NCI-H524 (cell line): ENCODE measurements around the gene GPRC5D.

Experiments used
- DNase-seq, 2 experiments: peaks; one replicate each; lab custom pipeline; 2025; lab: John Stamatoyannopoulos, UW

GPRC5D gene

DNA sequence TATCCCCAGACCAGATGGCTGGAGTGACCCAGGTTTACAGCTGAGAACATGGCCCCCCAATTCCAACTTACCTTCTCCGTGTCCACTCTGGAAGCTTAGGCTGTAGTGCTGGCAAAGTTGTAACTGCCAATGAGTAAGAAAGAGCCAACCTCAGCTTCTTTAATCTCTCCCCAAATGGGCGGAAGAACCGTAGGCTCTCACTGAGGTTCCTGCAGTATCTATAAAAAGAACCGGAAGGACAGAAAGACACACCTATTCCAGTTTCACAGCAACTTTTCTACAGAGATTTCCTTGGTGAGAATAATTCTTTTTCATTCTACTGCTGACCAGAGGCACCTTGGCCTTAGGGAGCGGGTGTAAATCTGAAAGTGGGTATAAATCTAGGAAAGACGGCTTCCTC is at the start of gene GPRC5D:
Gene GPRC5D (minus strand): TSS at position 135 of the 400 bp plus-strand sequence. CDS start 1,786 bp downstream, outside the sequence.
- no peak for DNase-seq

DNA sequence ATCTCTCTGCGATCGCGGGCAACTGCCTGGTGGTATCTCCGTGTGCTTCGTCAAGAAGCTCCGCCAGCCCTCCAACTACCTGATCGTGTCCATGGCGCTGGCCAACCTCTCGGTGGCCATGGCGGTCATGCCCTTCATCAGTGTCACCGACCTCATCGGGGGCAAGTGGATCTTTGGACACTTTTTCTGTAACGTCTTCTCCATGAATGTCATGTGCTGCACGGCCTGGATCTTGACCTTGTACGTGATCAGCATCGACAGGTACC is 49.7 kb upstream of the GPRC5D start:
- DNase-seq: no peak

DNA sequence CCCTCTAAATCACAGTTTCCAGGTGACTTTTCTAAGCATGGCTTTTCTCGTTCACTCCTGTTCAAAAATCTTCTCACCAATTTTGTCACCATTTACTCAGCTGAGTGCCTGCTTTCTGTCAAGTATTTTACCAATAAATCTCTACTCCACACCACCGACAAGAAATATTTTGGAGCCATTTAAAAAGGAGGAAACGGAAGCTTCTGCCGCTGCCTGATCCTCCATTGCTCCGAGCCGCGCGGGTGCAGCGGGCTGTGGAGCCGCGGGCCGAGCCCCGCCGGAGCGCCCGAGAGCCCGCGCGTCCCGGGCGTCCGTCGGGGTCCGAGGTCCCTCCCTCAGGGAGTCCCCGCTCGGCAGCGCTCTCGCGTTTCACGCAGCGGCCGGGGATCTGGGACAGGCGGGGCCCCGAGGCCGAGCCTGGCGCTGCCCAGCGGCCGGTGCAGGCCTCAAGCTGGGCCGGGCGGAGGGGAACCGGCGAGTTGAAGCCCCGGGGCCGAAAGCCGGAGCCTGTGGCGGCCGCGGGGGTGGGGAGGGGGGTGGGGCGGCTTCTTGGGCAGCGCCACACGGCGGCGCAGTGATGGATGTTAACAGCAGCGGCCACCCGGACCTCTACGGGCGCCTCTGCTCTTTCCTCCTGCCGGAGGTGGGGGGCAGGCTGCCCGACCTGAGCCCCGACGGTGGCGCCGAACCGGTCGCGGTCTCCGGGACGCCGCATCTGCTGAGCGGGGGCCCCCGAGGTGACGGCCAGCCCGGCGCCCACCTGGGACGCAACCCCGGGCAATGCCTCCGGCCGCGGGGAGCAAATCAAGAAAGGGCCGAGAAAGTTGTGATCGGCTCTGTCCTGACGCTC is 49.2 kb upstream of the GPRC5D start:
- peak; percentile 46 to 69 for DNase-seq

DNA sequence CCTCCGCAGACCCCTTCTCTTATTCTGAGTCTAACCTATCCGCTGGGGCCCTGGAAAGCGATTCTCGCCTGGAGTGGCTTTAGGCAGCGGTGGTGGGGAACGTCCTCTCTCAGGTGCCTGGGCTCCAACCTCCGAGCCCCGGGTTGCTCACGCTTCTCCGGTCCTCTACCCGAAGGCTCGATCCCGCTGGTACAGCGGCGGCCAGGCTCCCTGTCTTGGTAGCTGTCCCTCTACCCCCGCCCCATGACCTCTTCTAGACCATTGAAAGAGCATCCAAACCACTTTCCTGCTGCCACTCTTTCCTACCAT is 48.6 kb upstream of the GPRC5D start:
- DNase-seq: peak; percentile 66 to 68

DNA sequence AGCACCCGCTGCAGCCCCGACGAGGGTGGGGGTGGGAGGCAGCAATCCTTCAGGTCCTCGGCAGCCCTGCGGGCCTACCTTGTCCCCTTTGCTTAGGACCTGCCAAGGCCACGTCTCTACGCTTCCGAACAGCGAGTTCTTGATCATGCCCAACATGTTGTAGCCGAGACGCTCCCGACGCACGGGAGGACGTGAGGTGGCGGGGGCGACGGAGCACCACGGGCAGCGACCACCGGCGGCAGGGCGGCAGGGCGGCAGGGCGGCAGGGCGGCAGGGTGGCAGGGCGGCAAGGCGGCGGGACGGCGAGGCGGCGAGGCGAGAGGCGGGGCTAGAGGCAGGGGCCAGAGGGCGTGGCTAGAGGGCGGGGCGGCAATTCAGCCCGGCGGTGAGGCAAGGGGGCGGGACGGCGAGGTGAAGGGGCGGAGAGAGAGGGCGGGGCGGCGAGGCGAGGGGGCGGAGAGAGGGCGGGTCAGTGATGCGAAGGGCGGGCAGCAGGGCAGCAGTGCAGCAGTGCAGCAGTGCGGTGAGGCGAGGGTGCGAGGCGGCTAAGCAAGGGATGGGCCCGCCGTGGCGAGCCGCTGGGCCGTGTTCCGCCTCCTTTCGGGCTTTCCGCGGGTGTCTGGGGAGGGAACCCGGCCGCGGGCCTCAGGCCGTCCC is 48.1 kb upstream of the GPRC5D start, which contains the start of gene HEBP1:
Gene HEBP1 (minus strand): TSS at position 307 of the 657 bp plus-strand sequence. CDS start 151 bp downstream, at position 156.
- DNase-seq: peak; percentile 66 to 73

DNA sequence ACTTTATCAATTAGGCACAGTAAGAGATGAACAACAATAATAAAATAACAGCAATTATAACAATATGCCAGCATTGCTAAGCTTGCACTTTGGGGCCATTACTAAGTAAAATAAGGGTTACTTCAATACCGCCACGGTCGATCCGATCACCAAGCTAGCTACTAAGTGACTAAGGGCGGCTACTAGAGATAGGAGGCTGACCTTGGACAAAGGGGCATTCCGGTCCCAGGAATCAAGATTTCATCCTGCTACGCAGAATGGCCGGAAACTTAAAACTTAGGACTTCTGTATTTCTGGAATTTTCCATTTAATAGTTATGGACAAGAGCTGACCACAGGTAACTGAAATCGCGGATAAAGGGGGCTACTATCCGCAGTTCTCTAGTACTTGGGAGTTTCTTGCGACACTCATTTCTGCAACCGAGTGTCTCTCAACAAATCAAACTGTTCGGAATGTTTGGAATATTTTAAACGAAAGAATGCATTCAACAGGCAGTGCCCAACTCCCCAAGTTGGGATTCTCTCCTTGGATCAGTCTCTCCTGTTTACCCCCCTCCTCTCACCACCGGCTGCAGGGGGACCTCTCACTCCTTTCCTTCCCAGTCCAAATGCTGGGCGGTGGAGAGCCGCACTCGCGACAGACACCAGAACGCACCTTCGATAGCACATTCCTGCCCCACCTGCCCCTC is 47.4 kb upstream of the GPRC5D start:
- no peak for DNase-seq

DNA sequence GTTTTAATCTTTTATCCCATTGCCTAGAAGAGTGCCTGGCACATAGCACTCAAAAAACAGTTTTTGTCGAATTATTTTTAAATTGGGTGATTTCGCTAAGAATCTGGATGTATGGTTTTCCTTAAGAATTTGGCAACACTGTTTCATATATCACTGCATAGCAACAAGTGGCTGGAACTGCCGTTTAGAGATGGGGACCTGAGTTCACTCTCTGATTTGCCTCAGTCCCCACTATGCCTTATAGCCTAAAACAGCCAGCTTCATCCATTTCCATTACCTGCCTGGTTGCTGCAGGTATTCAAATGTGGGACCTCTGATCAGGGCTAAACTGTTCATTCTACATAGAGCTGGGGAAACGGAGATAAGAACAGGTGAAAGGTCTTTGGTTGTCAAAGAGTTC is 46.3 kb upstream of the GPRC5D start:
- DNase-seq: no peak

DNA sequence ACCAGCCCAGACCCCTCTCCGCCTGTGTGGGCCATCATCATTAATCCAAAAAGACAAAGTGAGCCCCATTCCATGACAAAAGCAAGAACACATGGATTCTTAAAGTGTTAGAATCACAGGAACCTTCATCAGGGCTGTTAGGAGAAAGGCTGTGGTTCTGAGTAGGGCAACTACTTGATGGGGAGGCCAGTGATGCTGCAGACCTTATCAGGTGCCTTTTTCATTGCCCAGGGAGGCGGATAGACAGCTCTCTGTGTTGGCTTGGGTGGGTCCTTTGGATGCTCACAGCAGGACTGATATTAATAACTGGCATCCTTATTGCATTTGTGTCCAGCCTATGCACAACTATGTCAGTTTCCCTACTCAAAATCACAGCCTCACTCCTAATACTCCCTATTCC is 45.8 kb upstream of the GPRC5D start:
- no peak for DNase-seq

DNA sequence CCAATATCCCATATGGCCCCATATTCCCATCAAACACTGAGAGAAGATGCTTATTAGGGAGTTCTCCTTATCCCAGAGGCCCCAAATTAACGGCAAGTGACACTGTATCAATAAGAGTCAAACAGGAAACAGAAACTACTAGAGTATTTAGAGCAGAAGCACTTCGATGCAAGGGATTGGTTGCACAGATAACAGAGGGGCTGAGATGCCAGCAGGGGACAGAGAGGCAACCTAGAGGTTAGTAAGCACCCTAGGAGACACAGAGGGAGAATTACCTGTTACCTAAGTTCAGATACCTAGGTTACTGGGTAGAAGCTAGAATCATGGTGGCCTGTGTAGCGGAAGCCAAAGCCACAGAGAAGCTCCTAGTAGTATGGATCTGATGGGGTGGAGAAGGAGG is 45.2 kb upstream of the GPRC5D start:
- DNase-seq: no peak

DNA sequence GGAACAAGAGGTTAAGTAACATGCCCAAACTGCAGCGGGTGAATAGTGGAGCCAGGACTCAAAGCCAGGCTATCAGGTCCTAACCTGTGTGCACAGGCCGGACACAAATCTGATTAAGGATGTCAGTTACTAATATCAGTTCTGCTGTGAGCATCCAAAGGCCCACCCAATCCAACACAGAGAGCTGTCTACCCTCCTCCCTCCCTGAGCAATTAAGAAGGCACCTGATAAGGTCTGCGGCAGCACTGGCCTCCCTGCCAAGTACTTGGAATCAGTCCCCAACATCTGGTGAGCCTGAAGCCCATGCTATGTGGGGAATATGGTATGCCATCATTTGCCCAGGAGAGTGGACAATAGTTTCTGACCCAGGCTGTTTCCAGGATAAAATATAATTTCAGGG is 44.2 kb upstream of the GPRC5D start:
- DNase-seq: no peak

DNA sequence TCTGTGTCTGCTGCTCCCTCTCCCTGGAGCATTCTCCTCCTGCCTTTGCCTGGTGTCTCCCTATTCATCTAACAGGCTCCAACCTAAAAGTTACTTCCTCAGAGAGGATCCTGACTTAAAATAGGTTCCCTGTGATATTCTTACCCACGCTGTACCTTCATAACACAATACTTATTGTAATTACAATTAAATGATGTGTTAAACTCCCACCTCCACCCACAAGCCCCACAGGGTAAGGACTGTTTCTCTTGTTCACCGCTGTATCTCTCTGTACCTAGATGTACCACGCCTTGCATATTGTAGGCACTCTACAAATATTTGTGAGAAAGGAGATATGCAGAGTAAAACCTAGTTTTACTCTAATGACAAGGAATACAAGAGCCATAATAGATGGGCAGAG is 43.1 kb upstream of the GPRC5D start:
- DNase-seq: no peak

DNA sequence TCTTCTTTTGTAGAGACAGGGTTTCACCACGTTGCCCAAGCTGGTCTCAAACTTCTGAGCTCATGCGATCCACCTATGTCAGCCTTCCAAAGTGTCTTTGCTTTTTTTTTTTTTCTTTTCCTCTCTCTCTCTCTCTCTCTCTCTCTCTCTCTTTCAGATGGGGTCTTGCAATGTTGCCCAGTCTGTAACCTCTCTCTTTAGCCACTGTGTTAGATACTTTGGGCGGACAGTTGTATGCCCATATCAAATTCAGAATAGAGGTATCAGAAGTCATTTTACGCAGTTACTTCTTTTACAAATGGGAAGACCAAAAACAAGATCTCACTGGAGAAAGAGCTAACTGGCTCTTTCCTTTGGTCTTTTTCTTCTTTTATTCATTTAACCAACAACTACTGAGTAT is 41.4 kb upstream of the GPRC5D start:
- DNase-seq: no peak

DNA sequence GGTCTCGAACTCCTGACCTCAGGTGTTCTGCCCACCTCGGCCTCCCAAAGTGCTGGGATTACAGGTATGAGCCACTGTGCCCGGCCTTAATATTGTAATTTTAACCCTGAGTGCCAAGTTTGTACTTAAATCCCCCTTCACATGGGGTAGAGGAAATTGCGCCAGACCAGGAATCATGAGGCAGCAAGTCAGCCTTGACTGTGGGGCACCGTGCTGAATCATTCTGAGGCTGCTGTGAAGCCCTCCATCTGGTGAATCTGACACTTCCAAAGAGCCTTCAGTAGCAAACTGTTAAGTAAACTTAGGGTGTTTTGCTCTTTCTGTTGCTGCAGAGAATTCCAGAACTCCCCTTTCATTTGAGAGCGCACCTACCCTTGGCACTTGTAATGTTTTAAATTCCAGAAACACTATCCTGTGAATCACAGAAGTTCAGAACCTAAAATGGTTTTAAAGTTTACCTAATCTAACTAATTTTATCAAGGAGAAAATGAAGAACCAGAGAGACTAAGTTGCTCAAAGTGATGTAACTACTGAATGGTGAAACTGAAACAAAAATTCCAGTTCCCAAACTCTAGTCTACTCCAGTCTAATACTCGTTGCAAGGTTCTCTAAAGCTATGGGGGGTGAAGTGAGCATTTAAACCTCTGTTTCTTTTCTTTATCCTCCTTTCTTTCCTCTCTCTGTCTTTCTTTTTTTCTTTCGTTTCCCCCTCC is 40.6 kb upstream of the GPRC5D start:
- no peak for DNase-seq

DNA sequence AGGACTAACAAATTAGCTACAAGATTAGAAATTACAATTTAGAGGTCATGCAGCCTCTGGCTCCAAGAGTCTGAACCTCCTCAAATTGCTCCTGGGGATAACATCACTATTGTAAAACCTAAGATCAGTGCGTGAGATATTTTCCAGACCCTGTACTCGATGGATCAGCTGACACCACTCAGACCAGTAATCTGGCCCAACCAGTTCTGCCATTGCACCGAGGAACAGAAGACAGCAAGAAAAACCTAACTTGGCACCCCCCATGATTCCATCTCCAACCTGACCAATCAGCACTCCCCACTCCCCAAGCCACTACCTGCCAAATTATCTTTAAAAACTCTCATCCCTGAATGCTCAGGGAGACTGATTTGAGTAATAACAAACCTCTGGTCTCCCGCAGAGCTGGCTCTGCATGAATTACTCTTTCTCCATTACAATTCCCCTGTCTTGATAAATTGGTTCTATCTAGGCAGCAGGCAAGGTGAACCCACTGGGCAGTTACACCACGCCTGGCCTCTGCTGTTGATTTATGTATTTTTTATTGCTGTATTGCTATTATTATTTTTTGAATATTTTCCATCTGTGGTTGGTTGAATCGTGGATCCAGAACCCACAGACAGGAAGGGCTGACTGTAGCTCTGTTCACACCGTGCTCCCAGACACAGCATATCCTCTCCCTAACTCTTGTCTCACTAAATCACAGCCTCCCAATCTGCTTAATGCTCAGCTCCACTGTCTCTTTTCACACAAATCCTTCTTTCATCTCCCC is 38.9 kb upstream of the GPRC5D start:
- DNase-seq: no peak

DNA sequence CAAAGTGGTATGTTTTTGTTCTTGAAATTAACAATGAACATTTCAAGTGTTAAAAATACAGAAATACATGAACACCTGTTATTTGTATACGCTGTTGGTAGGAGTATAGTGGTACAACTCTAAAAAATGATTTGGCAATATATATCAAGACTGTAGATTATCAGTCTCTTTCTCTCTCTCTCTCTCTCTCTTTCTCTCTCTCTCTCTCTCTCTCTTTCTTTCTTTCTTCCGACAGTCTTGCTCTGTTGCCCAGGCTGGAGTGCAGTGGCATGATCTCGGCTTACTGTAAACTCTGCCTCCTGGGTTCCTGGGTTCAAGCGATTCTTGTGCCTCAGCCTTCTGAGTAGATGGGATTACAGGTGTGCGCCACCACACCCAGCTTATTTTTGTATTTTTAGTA is 35.5 kb upstream of the GPRC5D start:
- DNase-seq: no peak

DNA sequence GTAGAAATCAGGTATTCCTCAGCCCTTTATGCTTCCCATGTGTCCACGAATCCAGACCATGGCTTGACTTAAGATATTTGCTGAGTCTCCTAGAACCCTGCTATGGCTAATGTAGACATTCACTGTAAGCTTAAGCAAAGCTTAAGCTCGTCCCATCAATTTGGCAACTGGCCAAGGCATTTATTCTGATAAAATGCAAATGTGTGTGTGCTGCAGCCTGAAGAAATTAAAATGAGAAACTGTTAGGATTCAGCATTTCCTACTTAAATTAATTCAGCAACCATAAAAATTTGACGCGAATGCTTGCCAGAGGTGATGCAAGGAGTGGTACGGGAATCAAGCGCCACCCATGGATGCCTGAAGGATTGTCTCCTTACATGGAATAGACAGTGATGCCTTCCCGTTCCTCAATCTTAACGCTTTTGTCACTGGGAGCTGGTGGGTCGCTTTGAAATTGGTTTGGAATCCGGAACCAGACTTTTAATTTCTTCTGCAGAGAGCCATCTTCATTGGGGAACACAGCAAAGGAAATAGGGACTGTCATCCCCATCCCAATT is 34.9 kb upstream of the GPRC5D start:
- peak in 1 of 2 experiments; percentile 2 for DNase-seq

DNA sequence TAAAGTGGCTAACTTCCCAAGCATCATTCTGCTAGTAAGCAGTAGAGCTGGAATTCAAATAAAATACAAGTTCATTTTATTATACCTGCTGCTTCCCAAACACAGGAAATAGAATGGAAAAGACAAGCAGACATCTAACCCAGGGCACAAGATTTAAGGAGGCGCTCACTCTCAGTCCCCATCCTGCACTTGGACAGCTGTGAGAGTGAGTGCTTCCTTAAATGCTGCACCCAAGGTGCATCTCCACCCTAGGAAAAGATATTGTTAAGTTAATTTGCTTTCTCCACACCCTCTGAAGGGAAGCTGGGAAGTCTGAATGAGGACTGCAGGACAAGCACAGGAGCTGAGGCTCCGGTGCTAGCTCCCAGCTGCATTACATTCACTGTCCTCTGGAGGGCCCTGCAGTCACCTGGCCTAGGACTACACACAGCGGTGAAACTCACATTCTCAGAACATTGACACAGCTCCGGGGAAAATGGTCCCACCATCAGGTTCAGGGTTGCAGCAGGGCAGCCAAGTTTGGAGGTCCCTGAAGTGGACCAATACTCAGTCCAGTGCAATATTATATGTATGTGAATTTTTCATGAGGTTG is 33.9 kb upstream of the GPRC5D start:
- DNase-seq: peak in 1 of 2 experiments; percentile 29

DNA sequence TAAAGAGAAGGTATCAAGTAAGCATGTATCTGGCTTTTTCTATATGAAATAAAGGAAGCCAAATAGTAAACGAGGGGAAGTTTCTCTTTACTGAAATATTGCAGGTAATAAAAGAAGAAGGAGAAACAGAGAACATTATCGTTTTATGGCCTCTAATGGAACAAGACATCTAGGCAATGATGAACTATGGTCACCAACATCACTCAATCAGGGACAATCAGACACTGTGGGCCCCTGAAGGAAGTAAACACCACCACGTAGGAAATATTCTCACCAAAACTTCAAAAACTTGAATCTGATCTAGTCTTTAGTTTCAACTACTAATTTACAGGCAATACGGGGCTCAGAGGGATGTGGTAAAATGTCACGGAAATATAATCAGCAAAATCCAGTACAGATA is 32.2 kb upstream of the GPRC5D start:
- DNase-seq: no peak

DNA sequence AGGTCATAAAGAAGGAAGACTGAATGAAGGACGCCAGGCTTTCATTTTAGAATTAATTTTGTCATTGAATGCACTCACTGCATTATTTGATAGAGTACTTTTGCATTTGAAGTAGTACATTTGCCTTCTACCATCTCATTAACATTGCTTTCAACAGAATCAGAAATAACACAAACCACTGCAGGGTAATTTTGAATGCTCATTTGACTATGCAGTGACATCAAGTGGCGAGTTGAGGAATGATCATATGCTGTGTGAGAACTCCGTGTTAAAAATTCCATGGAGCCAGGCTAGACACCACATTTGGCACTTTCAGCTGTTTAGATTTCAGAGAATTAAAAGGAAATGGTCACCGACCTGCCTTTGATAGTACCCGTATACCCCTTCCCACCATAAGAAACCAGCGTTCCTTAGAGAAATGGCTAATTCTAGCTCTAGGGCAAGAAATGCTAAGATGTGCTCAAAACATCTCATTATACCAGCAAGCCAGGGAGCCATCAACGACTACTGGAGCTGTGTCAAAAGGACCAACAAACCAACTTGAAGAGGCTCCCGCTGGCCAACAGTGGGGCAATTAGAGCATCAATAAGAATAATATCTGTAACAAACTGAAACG is 31.6 kb upstream of the GPRC5D start:
- peak; percentile 7 to 54 for DNase-seq

DNA sequence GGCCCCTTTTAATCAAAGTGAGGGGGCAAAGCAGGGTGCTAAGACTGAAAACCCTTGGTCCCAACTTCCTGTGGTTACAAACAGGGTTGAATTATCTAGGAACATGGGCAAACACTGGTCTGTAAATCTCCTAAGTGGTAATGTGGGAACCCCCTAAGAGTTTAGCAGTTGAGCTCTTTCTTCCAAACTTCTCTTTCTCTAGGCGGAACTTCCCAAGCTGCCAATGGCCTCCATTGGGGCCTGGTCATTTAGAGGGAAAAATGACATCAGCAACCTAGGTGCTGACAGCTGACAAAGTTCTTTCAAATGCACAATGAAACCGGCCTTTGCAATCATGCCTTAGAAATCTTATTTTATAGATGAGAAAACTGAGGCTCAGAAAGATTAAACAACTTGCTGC is 30.4 kb upstream of the GPRC5D start:
- DNase-seq: no peak
